HG03575 (cell line): ENCODE measurements around the gene FAM185A.
"Not testable (repeated sequence)": the region's sequence is repeated elsewhere in the genome, so short reads cannot be mapped to it uniquely, and the experiment has no call there.

Experiments used
- ATAC-seq: cut with Tn5 transposase; IDR thresholded peaks from one replicate; pipeline ENCODE4 v1.9.1; 2021; ENCODE audit not compliant: unreplicated experiment, insufficient number of reproducible peaks, low FRiP score; ENCODE audit errors: extremely low read depth

The FAM185A gene

GRCh38 chr7:102769657-102770192, 20.9 kb downstream of the FAM185A start:
- ATAC-seq: not testable (repeated sequence)

- not testable (repeated sequence) for ATAC-seq
Measured at GRCh38 chr7:102770467-102770866, 21.7 kb downstream of the FAM185A start.

GRCh38 chr7:102776217-102776616, 27.4 kb downstream of the FAM185A start:
- not testable (repeated sequence) for ATAC-seq

GRCh38 chr7:102778663-102779062, 29.9 kb downstream of the FAM185A start:
- ATAC-seq: not testable (repeated sequence)

- ATAC-seq: not testable (repeated sequence)
Measured at GRCh38 chr7:102780926-102781325, 32.1 kb downstream of the FAM185A start.

GRCh38 chr7:102788770-102789169, 40.0 kb downstream of the FAM185A start:
- ATAC-seq: not testable (repeated sequence)

GRCh38 chr7:102790364-102791100, 41.7 kb downstream of the FAM185A start:
- not testable (repeated sequence) for ATAC-seq

GRCh38 chr7:102791367-102791766, 42.6 kb downstream of the FAM185A start:
- not testable (repeated sequence) for ATAC-seq

GRCh38 chr7:102791831-102792230, 43.0 kb downstream of the FAM185A start:
- ATAC-seq: not testable (repeated sequence)

- not testable (repeated sequence) for ATAC-seq
Measured at GRCh38 chr7:102794567-102794966, 45.8 kb downstream of the FAM185A start.

- ATAC-seq: not testable (repeated sequence)
Measured at GRCh38 chr7:102795987-102796595, 47.3 kb downstream of the FAM185A start.

GRCh38 chr7:102806613-102807012, 57.8 kb downstream of the FAM185A start:
- no peak for ATAC-seq

GRCh38 chr7:102810916-102811315, 62.1 kb downstream of the FAM185A start:
- no peak for ATAC-seq

- ATAC-seq: no peak
Measured at GRCh38 chr7:102811942-102812678, 63.3 kb downstream of the FAM185A start.

- ATAC-seq: no peak
Measured at GRCh38 chr7:102813191-102814024, 64.6 kb downstream of the FAM185A start.

GRCh38 chr7:102814025-102814471, 65.2 kb downstream of the FAM185A start:
- ATAC-seq: no peak

GRCh38 chr7:102817616-102818573, 69.1 kb downstream of the FAM185A start:
- ATAC-seq: no peak

GRCh38 chr7:102819151-102819550, 70.4 kb downstream of the FAM185A start:
- ATAC-seq: no peak
